Pancreas (tissue), 10 donors: Measurements from ENCODE around the gene MYO15A. TPM values are rescaled to one million over a fixed set of nuclear protein-coding genes. Genes with fewer than 3 reads are reported as not detected.

Experiments used
- ATAC-seq, 4 donors: fragments of 200-7000 bp; cut with Tn5 transposase; one replicate each; pipeline versions ENCODE4 v1.8.0 to v1.9.1; 2020; ENCODE audit warnings: mild to moderate bottlenecking in 4 of 4, moderate library complexity in 4 of 4
- DNase-seq, 6 donors: peaks; one replicate each; pipeline ENCODE4 v3.0.0-alpha.2; 2020
- FAIRE-seq: peaks from 2 replicates; lab custom pipeline; 2012; peaks lifted over from hg19 to GRCh38; lab: Jason Lieb, UNC
- H3K27ac ChIP-seq, 4 donors: fragments of 200-600 bp; sonication (generic); 1 replicate in 3 of 4; 2 replicates in 1 of 4; pipeline versions ENCODE4 v1.5.0 to v1.8.0; 2020
- H3K27me3 ChIP-seq, 4 donors: fragments of 200-600 bp; one replicate each; pipeline ENCODE4 v1.8.0; 2021
- H3K36me3 ChIP-seq, 3 donors: fragments of 200-600 bp; sonication (generic) in 1 of 3; one replicate each; pipeline versions ENCODE4 v1.5.0 to v1.8.0; 2020 to 2021
- H3K4me1 ChIP-seq, 3 donors: fragments of 200-600 bp; one replicate each; pipeline ENCODE4 v1.8.0; 2021
- H3K4me3 ChIP-seq, 4 donors: fragments of 200-600 bp; sonication (generic) in 2 of 4; one replicate each; pipeline versions ENCODE4 v1.5.0 to v1.8.0; 2020 to 2021
- H3K9me3 ChIP-seq, 4 donors: fragments of 200-600 bp; one replicate each; pipeline ENCODE4 v1.8.0; 2021
- CTCF ChIP-seq, 4 donors: fragments of 200-600 bp; sonication (generic) in 3 of 4; IDR thresholded peaks; one replicate each; pipeline versions ENCODE4 v1.5.0 to v1.8.0; 2021; ENCODE audit warnings: antibody characterized with exemption in 4 of 4
- WGBS, 2 donors: extraction: QIAGEN DNeasy Blood & Tissue Kit; methylation state at CpG; one replicate each; pipeline ENCODE4 v1.1.7; 2013; 5-methylcytosine and 5-hydroxymethylcytosine counted together
- intact Hi-C, 3 donors: fragments of 100-400 bp; cut with DNase I; formaldehyde crosslinking; loops; one replicate each; pipeline versions ENCODE4 v1.11.1 to v1.14.2; 2022
- polyA plus RNA-seq, 2 donors: library from polyadenylated mRNA; stranded (reverse); fragments of 200-250 nt; gene quantifications; one replicate each; pipeline ENCODE4 v1.2.3, GENCODE V29; 2013
- total RNA-seq, 6 donors: library from RNA; stranded (reverse); fragmentation: NEBNext Ultra II Directional in 4 of 6; extraction: Animal tissue kit (Norgen Biotek cat#: 25700) in 4 of 6; gene quantifications; one replicate each; pipeline versions ENCODE4 v1.2.1 to v1.2.4, GENCODE V29; 2021 to 2023
- donor health status: healthy with polysubstance abuse.
- donor health status: DM: no; HTN: no; CAD: no; lungs with moderate emphysema.
- donor health status: DM: no; HTN: no; CAD: no.
- donor health status: control.
- donor health status: control.
- donor health status: Bipolar disorder and iron deficiency.
- donor health status: DM: yes; HTN: yes; CAD: no.
- donor health status: DM: no; HTN: no; CAD: no.
- donor health status: DM: no; HTN: no; CAD: no.
- donor health status: DM: yes; HTN: yes; CAD: no.

MYO15A gene
- total and polyA plus RNA-seq, 8 donors, result 0.13 to 4.9 (median 0.87) TPM

GRCh38 chr17:18076936-18077335 lies 31.6 kb upstream of the MYO15A start:
- intact Hi-C loops, result no loop called here
- Histone ChIP-seq H3K27me3 (no peaks in the 10 kb centered on the region), H3K9me3 (no peaks in the 10 kb centered on the region), H3K4me1 (no peaks in the 10 kb centered on the region), H3K27ac (no peak overlapping the region), H3K36me3 (no peaks in the 10 kb centered on the region), H3K4me3 (no peak overlapping the region)
- WGBS, 2 donors, result 66 to 71% methylated on average over 7 of the region's 7 CpGs
- no peak for TF ChIP-seq CTCF (IDR thresholded peaks at IDR 0.05)
- ATAC-seq (no peak), DNase-seq (no peak), FAIRE-seq (no peak)

- intact Hi-C loops, result no loop called here
- Histone ChIP-seq H3K27me3 (no peaks in the 10 kb centered on the region), H3K36me3 (no peaks in the 10 kb centered on the region), H3K9me3 (no peaks in the 10 kb centered on the region), H3K27ac (no peak overlapping the region), H3K4me1 (no peaks in the 10 kb centered on the region), H3K4me3 (no peak overlapping the region)
- 53 to 55% methylated on average over 4 of the region's 4 CpGs for WGBS, 2 donors
- FAIRE-seq (no peak), ATAC-seq (no peak), DNase-seq (no peak)
- TF ChIP-seq CTCF (IDR thresholded peaks at IDR 0.05), result no peak
Observed at GRCh38 chr17:18079543-18079942, 29.0 kb upstream of the MYO15A start.

- H3K27ac ChIP-seq, result no peak overlapping the region
- intact Hi-C loops, result no loop called here
- DNase-seq (no peak), ATAC-seq (no peak), FAIRE-seq (no peak)
- no peaks in the 10 kb centered on the region for H3K36me3 ChIP-seq
- no peaks in the 10 kb centered on the region for H3K27me3 ChIP-seq
- H3K4me1 ChIP-seq, result peaks cover 0 to 3% (median 0%) of the 10 kb centered on the region in 3 donors
- no peak overlapping the region for H3K4me3 ChIP-seq
- no peak for TF ChIP-seq CTCF (IDR thresholded peaks at IDR 0.05)
- no peaks in the 10 kb centered on the region for H3K9me3 ChIP-seq
- WGBS, 2 donors, result 67 to 78% methylated on average over 4 of the region's 4 CpGs
Observed at GRCh38 chr17:18084256-18084655, 24.3 kb upstream of the MYO15A start.

GRCh38 chr17:18087610-18088491 lies 20.7 kb upstream of the MYO15A start, which contains the start of gene DRG2:
TSS of gene DRG2 (plus strand) at chr17:18087948. CDS start at chr17:18088024, 76 bp downstream.
- DNase-seq (peak; percentile 85 to 97 (median 94)), FAIRE-seq (no peak), ATAC-seq (peak; percentile 99 to 100 (median 99))
- Histone ChIP-seq H3K27ac (peak within 1 kb of the TSS; percentile 26 to 64 (median 48)), H3K36me3 (no peaks in the 10 kb centered on the region), H3K27me3 (no peaks in the 10 kb centered on the region), H3K9me3 (no peaks in the 10 kb centered on the region), H3K4me3 (peak within 1 kb of the TSS; percentile 85 to 95 (median 92)), H3K4me1 (peaks cover 0 to 3% (median 0%) of the 10 kb centered on the region in 3 donors)
- no peak for TF ChIP-seq CTCF (IDR thresholded peaks at IDR 0.05)
- intact Hi-C loops, result no loop called here
- 1% methylated on average over 51 to 52 of the region's 52 CpGs for WGBS, 2 donors

GRCh38 chr17:18089613-18090012 lies 18.9 kb upstream of the MYO15A start:
- Histone ChIP-seq H3K27me3 (no peaks in the 10 kb centered on the region), H3K4me1 (peaks cover 0 to 3% (median 0%) of the 10 kb centered on the region in 3 donors), H3K36me3 (peaks cover 0 to 11% (median 0%) of the 10 kb centered on the region in 3 donors), H3K27ac (no peak overlapping the region), H3K9me3 (no peaks in the 10 kb centered on the region), H3K4me3 (no peak overlapping the region)
- 96% methylated on average over 2 of the region's 2 CpGs for WGBS, 2 donors
- no peak for TF ChIP-seq CTCF (IDR thresholded peaks at IDR 0.05)
- ATAC-seq (no peak), DNase-seq (no peak), FAIRE-seq (no peak)
- intact Hi-C loops, result no loop called here
